ENCODE results near the gene MAPT.

DNA sequence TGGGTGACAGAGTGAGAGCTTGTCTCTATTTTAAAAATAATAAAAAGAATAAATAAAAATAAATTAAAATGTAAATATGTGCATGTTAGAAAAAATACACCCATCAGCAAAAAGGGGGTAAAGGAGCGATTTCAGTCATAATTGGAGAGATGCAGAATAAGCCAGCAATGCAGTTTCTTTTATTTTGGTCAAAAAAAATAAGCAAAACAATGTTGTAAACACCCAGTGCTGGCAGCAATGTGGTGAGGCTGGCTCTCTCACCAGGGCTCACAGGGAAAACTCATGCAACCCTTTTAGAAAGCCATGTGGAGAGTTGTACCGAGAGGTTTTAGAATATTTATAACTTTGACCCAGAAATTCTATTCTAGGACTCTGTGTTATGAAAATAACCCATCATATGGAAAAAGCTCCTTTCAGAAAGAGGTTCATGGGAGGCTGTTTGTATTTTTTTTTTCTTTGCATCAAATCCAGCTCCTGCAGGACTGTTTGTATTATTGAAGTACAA is 113.2 kb downstream of the MAPT start:
- TF ChIP-seq, protein P1, sequence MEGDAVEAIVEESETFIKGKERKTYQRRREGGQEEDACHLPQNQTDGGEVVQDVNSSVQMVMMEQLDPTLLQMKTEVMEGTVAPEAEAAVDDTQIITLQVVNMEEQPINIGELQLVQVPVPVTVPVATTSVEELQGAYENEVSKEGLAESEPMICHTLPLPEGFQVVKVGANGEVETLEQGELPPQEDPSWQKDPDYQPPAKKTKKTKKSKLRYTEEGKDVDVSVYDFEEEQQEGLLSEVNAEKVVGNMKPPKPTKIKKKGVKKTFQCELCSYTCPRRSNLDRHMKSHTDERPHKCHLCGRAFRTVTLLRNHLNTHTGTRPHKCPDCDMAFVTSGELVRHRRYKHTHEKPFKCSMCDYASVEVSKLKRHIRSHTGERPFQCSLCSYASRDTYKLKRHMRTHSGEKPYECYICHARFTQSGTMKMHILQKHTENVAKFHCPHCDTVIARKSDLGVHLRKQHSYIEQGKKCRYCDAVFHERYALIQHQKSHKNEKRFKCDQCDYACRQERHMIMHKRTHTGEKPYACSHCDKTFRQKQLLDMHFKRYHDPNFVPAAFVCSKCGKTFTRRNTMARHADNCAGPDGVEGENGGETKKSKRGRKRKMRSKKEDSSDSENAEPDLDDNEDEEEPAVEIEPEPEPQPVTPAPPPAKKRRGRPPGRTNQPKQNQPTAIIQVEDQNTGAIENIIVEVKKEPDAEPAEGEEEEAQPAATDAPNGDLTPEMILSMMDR (IDR thresholded peaks at IDR 0.05), result no peak
- TF ChIP-seq POLR2A (IDR thresholded peaks at IDR 0.05), result no peak

Data from testis (tissue), 2 donors.